DOHH2 (cell line): Measurements from ENCODE around the gene DUSP8.

Experiments
- CTCF ChIP-seq: fragments of 200-600 bp; sonication (generic); IDR thresholded peaks from one replicate; pipeline ENCODE4 v1.5.1; 2014; ENCODE audit warnings: antibody characterized with exemption, mild to moderate bottlenecking, low read depth, low read length; ENCODE audit not compliant: poor library complexity, severe bottlenecking
- EZH2phosphoT487 ChIP-seq: fragments of 200-600 bp; sonication (generic); IDR thresholded peaks from 2 replicates; pipeline ENCODE4 v1.6.1; 2017; ENCODE audit warnings: borderline replicate concordance, mild to moderate bottlenecking, antibody characterized with exemption, low read length, moderate library complexity, mixed read lengths

GRCh38 chr11:1542267-1542666 is 29.8 kb downstream of the DUSP8 start:
- no peak for TF ChIP-seq EZH2phosphoT487
- TF ChIP-seq CTCF, result no peak
